Right lobe of liver (tissue), 4 donors: Measurements from ENCODE around the gene CYP19A1.

Experiments used
- CTCF ChIP-seq, 4 donors: fragments of 200-600 bp in 3 of 4; fragments of 450-650 bp in 1 of 4; IDR thresholded peaks; one replicate each; pipeline versions ENCODE4 v1.5.1 to v1.8.0; 2016 to 2022; ENCODE audit warnings: antibody characterized with exemption in 4 of 4, mild to moderate bottlenecking in 2 of 4
- POLR2A ChIP-seq: fragments of 450-650 bp; IDR thresholded peaks from one replicate; pipeline ENCODE4 v1.6.1; 2017; ENCODE audit warnings: antibody characterized with exemption, mild to moderate bottlenecking
- donor health status: DM: no; HTN: no; CAD: no.
- donor health status: DM: no; HTN: no; CAD: no.
- donor health status: DM: no; HTN: yes; CAD: no.

- TF ChIP-seq POLR2A = no peak
- peak; percentile 82 to 99 (median 93) for TF ChIP-seq CTCF (IDR thresholded peaks at IDR 0.05)
Observed at GRCh38 chr15:51162865-51163762, 175.3 kb downstream of the CYP19A1 start.
